Skeletal muscle tissue (tissue), 4 donors: ENCODE measurements around the gene GSTA1. TPM values are rescaled to one million over a fixed set of nuclear protein-coding genes. Genes with fewer than 3 reads are reported as not detected.
"Not testable (repeated sequence)": the region's sequence is repeated elsewhere in the genome, so short reads cannot be mapped to it uniquely, and the experiment has no call there.

ENCODE experiments used
- H3K27ac ChIP-seq: one replicate; pipeline ENCODE4 v1.7.0; 2013; ENCODE audit warnings: mild to moderate bottlenecking, low read depth, low read length, inconsistent platforms
- H3K27me3 ChIP-seq, 3 donors: one replicate each; pipeline ENCODE4 v1.7.0; 2013; ENCODE audit warnings: low read length in 3 of 3; ENCODE audit not compliant: control insufficient read depth in 3 of 3, insufficient read depth in 3 of 3
- H3K36me3 ChIP-seq, 3 donors: one replicate each; pipeline ENCODE4 v1.7.0; 2013; ENCODE audit warnings: low read length in 3 of 3; ENCODE audit not compliant: control insufficient read depth in 3 of 3, insufficient read depth in 3 of 3
- H3K4me1 ChIP-seq, 3 donors: one replicate each; pipeline ENCODE4 v1.7.0; 2013; ENCODE audit warnings: low read length in 3 of 3, mild to moderate bottlenecking in 3 of 3; ENCODE audit not compliant: control insufficient read depth in 3 of 3, insufficient read depth in 3 of 3
- H3K4me3 ChIP-seq, 3 donors: one replicate each; pipeline ENCODE4 v1.7.0; 2013; ENCODE audit warnings: low read length in 3 of 3
- H3K9ac ChIP-seq, 3 donors: one replicate each; pipeline ENCODE4 v1.7.0; 2013; ENCODE audit warnings: low read length in 3 of 3, mild to moderate bottlenecking in 3 of 3, moderate library complexity in 2 of 3, low read depth in 1 of 3
- H3K9me3 ChIP-seq, 3 donors: one replicate each; pipeline ENCODE4 v1.7.0; 2013; ENCODE audit warnings: low read length in 3 of 3; ENCODE audit not compliant: control insufficient read depth in 3 of 3
- total RNA-seq: library from RNA; depleted of rRNA; stranded (reverse); fragments of >200 nt; gene quantifications from one replicate; pipeline ENCODE4 v1.2.3, GENCODE V29; 2014
- donor health status: Osteomylitis.

The GSTA1 gene
- total RNA-seq = not detected

- not testable (repeated sequence) for H3K4me3 ChIP-seq, H3K9ac ChIP-seq, H3K27me3 ChIP-seq, H3K27ac ChIP-seq, H3K4me1 ChIP-seq, H3K9me3 ChIP-seq, H3K36me3 ChIP-seq
Observed at GRCh38 chr6:52803668-52804255, at the start of gene GSTA1. Gene GSTA1, minus strand, starts transcription at chr6:52803816. Its CDS starts 4,549 bp downstream, at chr6:52799267.

- H3K9me3 ChIP-seq = peaks cover 0 to 2% (median 2%) of the 10 kb centered on the region in 3 donors
- no peaks in the 10 kb centered on the region for H3K4me1 ChIP-seq
- H3K27me3 ChIP-seq = peaks cover 0 to 1% (median 0%) of the 10 kb centered on the region in 3 donors
- no peak overlapping the region for H3K27ac ChIP-seq
- no peaks in the 10 kb centered on the region for H3K36me3 ChIP-seq
- no peak overlapping the region for H3K4me3 ChIP-seq
- H3K9ac ChIP-seq = no peak overlapping the region
Observed at GRCh38 chr6:52849137-52849536, 45.5 kb upstream of the GSTA1 start.

- Histone ChIP-seq H3K9me3 (peaks cover 0 to 2% (median 2%) of the 10 kb centered on the region in 3 donors), H3K9ac (no peak overlapping the region), H3K27ac (no peak overlapping the region), H3K36me3 (no peaks in the 10 kb centered on the region), H3K4me3 (no peak overlapping the region), H3K4me1 (no peaks in the 10 kb centered on the region), H3K27me3 (peaks cover 0 to 2% (median 0%) of the 10 kb centered on the region in 3 donors)
Observed at GRCh38 chr6:52846002-52846401, 42.4 kb upstream of the GSTA1 start.

GRCh38 chr6:52843605-52844004, 40.0 kb upstream of the GSTA1 start:
- H3K27ac ChIP-seq = no peak overlapping the region
- no peaks in the 10 kb centered on the region for H3K9me3 ChIP-seq
- no peaks in the 10 kb centered on the region for H3K4me1 ChIP-seq

GRCh38 chr6:52840763-52841585, 37.4 kb upstream of the GSTA1 start, which contains the start of gene GSTA5:
Gene GSTA5, minus strand, starts transcription at chr6:52840813.
- H3K27ac ChIP-seq = no peak within 1 kb of the TSS
- no peaks in the 10 kb centered on the region for H3K9me3 ChIP-seq
- H3K4me3 ChIP-seq = no peak within 1 kb of the TSS
- peaks cover 0 to 8% (median 0%) of the 10 kb centered on the region in 3 donors for H3K27me3 ChIP-seq
- H3K9ac ChIP-seq = no peak within 1 kb of the TSS
- no peaks in the 10 kb centered on the region for H3K4me1 ChIP-seq
- no peaks in the 10 kb centered on the region for H3K36me3 ChIP-seq

More at GRCh38 chr6:52843605-52844004, 40.0 kb upstream of the GSTA1 start:
- Histone ChIP-seq H3K27me3 (peaks cover 0 to 2% (median 0%) of the 10 kb centered on the region in 3 donors), H3K9ac (no peak overlapping the region), H3K36me3 (no peaks in the 10 kb centered on the region), H3K4me3 (no peak overlapping the region)

- H3K4me1 ChIP-seq = no peaks in the 10 kb centered on the region
- no peak overlapping the region for H3K4me3 ChIP-seq
- no peaks in the 10 kb centered on the region for H3K36me3 ChIP-seq
- H3K9me3 ChIP-seq = no peaks in the 10 kb centered on the region
- no peak overlapping the region for H3K9ac ChIP-seq
- peaks cover 0 to 8% (median 0%) of the 10 kb centered on the region in 3 donors for H3K27me3 ChIP-seq
- H3K27ac ChIP-seq = no peak overlapping the region
Observed at GRCh38 chr6:52839124-52840055, 35.8 kb upstream of the GSTA1 start.

GRCh38 chr6:52834481-52834880, 30.9 kb upstream of the GSTA1 start:
- Histone ChIP-seq H3K9me3 (no peaks in the 10 kb centered on the region), H3K27ac (no peak overlapping the region), H3K9ac (no peak overlapping the region), H3K27me3 (peaks cover 0 to 6% (median 0%) of the 10 kb centered on the region in 3 donors), H3K4me1 (no peaks in the 10 kb centered on the region), H3K36me3 (no peaks in the 10 kb centered on the region), H3K4me3 (no peak overlapping the region)

GRCh38 chr6:52830869-52831268, 27.3 kb upstream of the GSTA1 start:
- H3K27me3 ChIP-seq, H3K36me3 ChIP-seq, H3K4me1 ChIP-seq, H3K9me3 ChIP-seq, H3K4me3 ChIP-seq, H3K27ac ChIP-seq, H3K9ac ChIP-seq: not testable (repeated sequence)

GRCh38 chr6:52829046-52829817, 25.6 kb upstream of the GSTA1 start:
- no peaks in the 10 kb centered on the region for H3K4me1 ChIP-seq
- no peaks in the 10 kb centered on the region for H3K9me3 ChIP-seq
- no peak overlapping the region for H3K9ac ChIP-seq
- no peak overlapping the region for H3K4me3 ChIP-seq
- H3K27ac ChIP-seq = no peak overlapping the region
- no peaks in the 10 kb centered on the region for H3K36me3 ChIP-seq
- H3K27me3 ChIP-seq = no peaks in the 10 kb centered on the region
